ENCODE data around the gene LRMDA.

Gene LRMDA

GRCh38 chr10:75944061-75944460, 512.6 kb downstream of the LRMDA start:
- Histone ChIP-seq H3K4me2 (no peak overlapping the region), H3K4me1 (ENCODE audit: low read depth, poor library complexity, severe bottlenecking) (no peaks in the 10 kb centered on the region)

GRCh38 chr10:75948583-75948982, 517.2 kb downstream of the LRMDA start:
- Histone ChIP-seq H3K27ac (no peak overlapping the region), H3K4me1 (ENCODE audit: low read depth, poor library complexity, severe bottlenecking) (no peaks in the 10 kb centered on the region), H3K4me3 (IDR thresholded peaks at IDR 0.05; ENCODE audit: insufficient read depth, low read depth, low read length) (no peak overlapping the region), H2AFZ (ENCODE audit: low read depth) (no peak overlapping the region), H3K27me3 (ENCODE audit: insufficient read depth, low read depth) (no peaks in the 10 kb centered on the region), H3K36me3 (ENCODE audit: insufficient read depth) (no peaks in the 10 kb centered on the region), H3K4me2 (no peak overlapping the region), H3K9ac (no peak overlapping the region), H3K79me2 (ENCODE audit: insufficient read depth, low read depth) (no peaks in the 10 kb centered on the region), H4K20me1 (ENCODE audit: insufficient read depth) (no peaks in the 10 kb centered on the region)
- TF ChIP-seq CTCF (conservative IDR thresholded peaks at IDR 0.05; ENCODE audit: low read depth, low read length), result no peak

More at GRCh38 chr10:75944061-75944460, 512.6 kb downstream of the LRMDA start:
- Histone ChIP-seq H3K79me2 (ENCODE audit: insufficient read depth, low read depth) (no peaks in the 10 kb centered on the region), H3K27ac (no peak overlapping the region), H3K27me3 (ENCODE audit: insufficient read depth, low read depth) (no peaks in the 10 kb centered on the region), H3K9ac (no peak overlapping the region), H4K20me1 (ENCODE audit: insufficient read depth) (no peaks in the 10 kb centered on the region), H3K36me3 (ENCODE audit: insufficient read depth) (no peaks in the 10 kb centered on the region), H3K4me3 (IDR thresholded peaks at IDR 0.05; ENCODE audit: insufficient read depth, low read depth, low read length) (no peak overlapping the region), H2AFZ (ENCODE audit: low read depth) (no peak overlapping the region)
- TF ChIP-seq CTCF (conservative IDR thresholded peaks at IDR 0.05; ENCODE audit: low read depth, low read length), result no peak

GRCh38 chr10:75950307-75950706, 518.9 kb downstream of the LRMDA start:
- Histone ChIP-seq H3K27me3 (ENCODE audit: insufficient read depth, low read depth) (no peaks in the 10 kb centered on the region), H2AFZ (ENCODE audit: low read depth) (no peak overlapping the region), H3K4me1 (ENCODE audit: low read depth, poor library complexity, severe bottlenecking) (no peaks in the 10 kb centered on the region), H3K79me2 (ENCODE audit: insufficient read depth, low read depth) (no peaks in the 10 kb centered on the region), H3K27ac (no peak overlapping the region), H3K4me2 (no peak overlapping the region), H3K4me3 (IDR thresholded peaks at IDR 0.05; ENCODE audit: insufficient read depth, low read depth, low read length) (no peak overlapping the region), H4K20me1 (ENCODE audit: insufficient read depth) (no peaks in the 10 kb centered on the region), H3K36me3 (ENCODE audit: insufficient read depth) (no peaks in the 10 kb centered on the region), H3K9ac (no peak overlapping the region)
- no peak for TF ChIP-seq CTCF (conservative IDR thresholded peaks at IDR 0.05; ENCODE audit: low read depth, low read length)

- H3K4me3 ChIP-seq (IDR thresholded peaks at IDR 0.05; ENCODE audit: insufficient read depth, low read depth, low read length), result no peak overlapping the region
- no peaks in the 10 kb centered on the region for H4K20me1 ChIP-seq (ENCODE audit: insufficient read depth)
- H3K36me3 ChIP-seq (ENCODE audit: insufficient read depth), result no peaks in the 10 kb centered on the region
- no peaks in the 10 kb centered on the region for H3K27me3 ChIP-seq (ENCODE audit: insufficient read depth, low read depth)
- H3K4me1 ChIP-seq (ENCODE audit: low read depth, poor library complexity, severe bottlenecking), result no peaks in the 10 kb centered on the region
- no peaks in the 10 kb centered on the region for H3K79me2 ChIP-seq (ENCODE audit: insufficient read depth, low read depth)
- no peak overlapping the region for H3K9ac ChIP-seq
- no peak for TF ChIP-seq CTCF (conservative IDR thresholded peaks at IDR 0.05; ENCODE audit: low read depth, low read length)
- H3K4me2 ChIP-seq, result no peak overlapping the region
- no peak overlapping the region for H2AFZ ChIP-seq (ENCODE audit: low read depth)
- H3K27ac ChIP-seq, result no peak overlapping the region
Observed at GRCh38 chr10:75950997-75951589, 519.7 kb downstream of the LRMDA start.
